K562 (cell line): ENCODE measurements around the gene CAV1. TPM values are rescaled to one million over a fixed set of nuclear protein-coding genes. Genes with fewer than 3 reads are reported as not detected.

Source experiments
- BRD9 ChIP-seq: fragments of 450-650 bp; IDR thresholded peaks from 2 replicates; pipeline ENCODE4 v1.6.1; 2018; ENCODE audit warnings: low read depth; ENCODE audit not compliant: partially characterized antibody
- CBFA2T2 ChIP-seq: fragments of 450-650 bp; conservative IDR thresholded peaks from 2 replicates; pipeline ENCODE4 v1.6.1; 2017; ENCODE audit warnings: mild to moderate bottlenecking
- CREB3 ChIP-seq: fragments of 450-650 bp; conservative IDR thresholded peaks from 2 replicates; pipeline ENCODE4 v1.6.1; 2016; ENCODE audit warnings: missing genetic modification characterization, low read depth, mild to moderate bottlenecking, missing compliant biosample characterization, moderate library complexity
- ELF2 ChIP-seq: fragments of 250-450 bp; sonication (Bioruptor Pico); IDR thresholded peaks from 2 replicates; pipeline ENCODE4 v1.5.0; 2021; ENCODE audit warnings: mild to moderate bottlenecking
- FUS ChIP-seq: fragments of 200-400 bp; formaldehyde crosslinking; optimal IDR thresholded peaks from 2 replicates; pipeline ENCODE3; 2017; ENCODE audit warnings: low read depth, low read length
- HDAC1 ChIP-seq, 2 experiments: fragments of 450-650 bp; IDR thresholded peaks; 2 replicates each; pipeline ENCODE4 v1.6.1; 2016 to 2017; ENCODE audit warnings: inconsistent platforms in 1 of 2, mild to moderate bottlenecking in 1 of 2, moderate library complexity in 1 of 2
- MCM7 ChIP-seq, 2 experiments: fragments of 450-650 bp; IDR thresholded peaks; 2 replicates each; pipeline ENCODE4 v1.6.1; 2016 to 2018
- MECOM ChIP-seq: fragments of 250-450 bp; sonication (Bioruptor Pico); IDR thresholded peaks from 2 replicates; pipeline ENCODE4 v1.8.0; 2022; ENCODE audit warnings: inconsistent platforms
- MYNN ChIP-seq, 2 experiments: sonication (generic); formaldehyde crosslinking in 1 of 2; IDR thresholded peaks; 2 replicates each; pipeline versions ENCODE4 v1.5.0 to v1.6.1; 2016 to 2020; ENCODE audit warnings: antibody characterized with exemption in 1 of 2, missing genetic modification reagents in 1 of 2
- NFIX ChIP-seq: fragments of 250-450 bp; sonication (Bioruptor Pico); IDR thresholded peaks from 2 replicates; pipeline ENCODE4 v1.4.0; 2020; ENCODE audit warnings: low read depth, mild to moderate bottlenecking, moderate library complexity
- NR2C2 ChIP-seq, 2 experiments: fragments of 200-800 bp in 1 of 2; sonication (Bioruptor generic) in 1 of 2; sonication (generic) in 1 of 2; formaldehyde crosslinking in 1 of 2; IDR thresholded peaks; 2 replicates each; pipeline versions ENCODE4 v1.6.1 to v1.8.0; 2016 to 2022; ENCODE audit warnings: mild to moderate bottlenecking in 1 of 2, missing compliant biosample characterization in 1 of 2, missing genetic modification characterization in 1 of 2, missing genetic modification reagents in 1 of 2
- PTBP1 ChIP-seq: fragments of 200-400 bp; formaldehyde crosslinking; IDR thresholded peaks from 2 replicates; pipeline ENCODE4 v1.6.1; 2017; ENCODE audit warnings: low read depth, low read length
- SMARCE1 ChIP-seq: fragments of 450-650 bp; IDR thresholded peaks from 2 replicates; pipeline ENCODE4 v1.7.1; 2016; ENCODE audit warnings: mild to moderate bottlenecking
- ZNF140 ChIP-seq: fragments of 250-450 bp; sonication (Bioruptor Pico); IDR thresholded peaks from 2 replicates; pipeline ENCODE4 v1.8.0; 2021; ENCODE audit warnings: moderate library complexity, mild to moderate bottlenecking, inconsistent platforms
- ZNF76 ChIP-seq: fragments of 250-450 bp; sonication (Bioruptor Pico); IDR thresholded peaks from 2 replicates; pipeline ENCODE4 v1.4.0; 2020; ENCODE audit warnings: mild to moderate bottlenecking, moderate library complexity, borderline replicate concordance
- polyA plus RNA-seq, 8 experiments: library from polyadenylated mRNA; depleted of rRNA in 4 of 8; stranded (reverse) in 5 of 8; unstranded in 3 of 8; fragments of >200 nt; fragmentation: Nextera tagmentation in 2 of 8; fragmentation: Illumina TruSeq in 1 of 8; extraction: Ambion mirVana in 2 of 8; extraction: Trizol in 1 of 8; gene quantifications; 2 replicates each; pipeline versions ENCODE4 v1.2.1 to v1.2.3, GENCODE V29; 2011 to 2014; ENCODE audit warnings: inconsistent platforms in 1 of 8, missing spikeins in 1 of 8
- total RNA-seq, 7 experiments: library from RNA; depleted of rRNA in 6 of 7; stranded (reverse); fragments of >200 nt in 6 of 7; fragmentation: Illumina TruSeq in 2 of 7; extraction: Trizol in 2 of 7; gene quantifications; 2 replicates each; pipeline versions ENCODE4 v1.2.1 to v1.2.3, GENCODE V29; 2011 to 2021; ENCODE audit warnings: low replicate concordance in 1 of 7
- TF ChIP-seq, protein P1 (sequence below), 2 experiments: fragments of 250-450 bp in 1 of 2; fragments of 450-650 bp in 1 of 2; sonication (Bioruptor Pico) in 1 of 2; IDR thresholded peaks; 2 replicates each; pipeline versions ENCODE4 v1.6.1 to v1.8.0; 2016 to 2021; ENCODE audit warnings: mild to moderate bottlenecking in 2 of 2, moderate library complexity in 2 of 2, missing compliant biosample characterization in 1 of 2, missing genetic modification characterization in 1 of 2
- TF ChIP-seq, protein P2 (sequence below): sonication (generic); formaldehyde crosslinking; IDR thresholded peaks from 2 replicates; pipeline ENCODE4 v1.8.0; 2022; ENCODE audit warnings: mild to moderate bottlenecking, missing genetic modification reagents
- TF ChIP-seq, protein P3 (sequence below): fragments of 250-450 bp; sonication (Bioruptor Pico); IDR thresholded peaks from 2 replicates; pipeline ENCODE4 v1.5.0; 2020; ENCODE audit warnings: mild to moderate bottlenecking, borderline replicate concordance
- TF ChIP-seq, protein P4 (sequence below): sonication (generic); formaldehyde crosslinking; IDR thresholded peaks from 2 replicates; pipeline ENCODE4 v1.8.0; 2023; ENCODE audit warnings: mild to moderate bottlenecking, missing genetic modification reagents

CAV1 gene
- total and polyA plus RNA-seq, 9 of the 15 experiments (the other 6 are each of a cell fraction or from before 2014, with no cell fraction given): 0.08 to 1.5 (median 0.63) TPM

DNA sequence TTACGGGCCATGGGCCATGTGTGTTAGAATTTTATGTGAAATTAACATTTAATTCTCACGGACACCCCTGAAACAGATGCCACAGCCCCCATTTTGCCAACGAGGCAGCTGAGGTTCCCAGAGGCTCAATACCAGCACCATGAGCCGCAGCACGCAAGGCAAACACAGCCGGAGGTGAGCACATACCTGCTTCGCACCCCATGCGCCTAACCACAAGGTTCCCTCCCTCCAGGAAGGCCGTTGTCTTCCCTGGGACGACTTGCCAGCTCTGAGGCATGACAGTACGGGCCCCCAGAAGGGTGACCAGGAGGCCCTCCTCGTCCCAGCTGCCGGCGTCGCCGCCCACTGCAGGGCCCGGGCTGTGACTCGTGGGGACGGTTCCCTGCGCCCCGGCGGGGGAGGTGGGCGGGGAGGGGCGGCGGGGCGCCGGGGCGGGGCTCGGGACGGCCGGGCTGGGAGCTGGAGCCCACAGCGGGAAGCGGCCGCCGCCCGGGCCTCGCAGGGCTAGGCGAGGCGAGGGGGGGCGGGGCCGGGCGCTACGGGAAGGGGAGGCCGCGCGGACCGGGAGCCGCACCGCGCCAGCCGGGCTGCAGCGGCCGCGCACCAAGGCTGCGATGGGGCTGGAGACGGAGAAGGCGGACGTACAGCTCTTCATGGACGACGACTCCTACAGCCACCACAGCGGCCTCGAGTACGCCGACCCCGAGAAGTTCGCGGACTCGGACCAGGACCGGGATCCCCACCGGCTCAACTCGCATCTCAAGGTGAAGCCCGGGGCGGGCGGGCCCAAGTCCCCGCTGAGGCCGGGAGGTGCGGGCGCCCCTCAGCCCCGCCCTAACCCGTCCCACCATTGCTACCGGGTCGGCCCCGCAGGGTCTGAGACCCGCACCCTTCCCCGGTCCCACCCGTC lies 25.4 kb upstream of the CAV1 start, which contains the start of gene CAV2 (continued):
- TF ChIP-seq FUS (no peak), MECOM (CRISPR knock-in tag) (no peak), ZNF140 (no peak), PTBP1 (no peak), ZNF76 (CRISPR knock-in tag) (0 out of 2 replicates have a peak, but pooled peaks have one; percentile 50), BRD9 (no peak), CBFA2T2 (no peak), SMARCE1 (no peak), HDAC1 (IDR thresholded peaks at IDR 0.05) (peak in 1 of 2 experiments; percentile 45; a peak in 1 of 4 replicates), CREB3 (no peak), ELF2 (CRISPR knock-in tag) (no peak), NR2C2 (CRISPR knock-in tag; IDR thresholded peaks at IDR 0.05) (no peak), NR2C2 (tag; IDR thresholded peaks at IDR 0.05) (no peak), MCM7 (IDR thresholded peaks at IDR 0.05) (no peak), MYNN (IDR thresholded peaks at IDR 0.05) (no peak), MYNN (CRISPR knock-in tag; IDR thresholded peaks at IDR 0.05) (no peak), NFIX (CRISPR knock-in tag) (no peak)
- TF ChIP-seq, protein P1, sequence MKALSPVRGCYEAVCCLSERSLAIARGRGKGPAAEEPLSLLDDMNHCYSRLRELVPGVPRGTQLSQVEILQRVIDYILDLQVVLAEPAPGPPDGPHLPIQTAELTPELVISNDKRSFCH (CRISPR knock-in tag; IDR thresholded peaks at IDR 0.05): no peak
- TF ChIP-seq, protein P1 (tag; IDR thresholded peaks at IDR 0.05): no peak
- TF ChIP-seq, protein P2, sequence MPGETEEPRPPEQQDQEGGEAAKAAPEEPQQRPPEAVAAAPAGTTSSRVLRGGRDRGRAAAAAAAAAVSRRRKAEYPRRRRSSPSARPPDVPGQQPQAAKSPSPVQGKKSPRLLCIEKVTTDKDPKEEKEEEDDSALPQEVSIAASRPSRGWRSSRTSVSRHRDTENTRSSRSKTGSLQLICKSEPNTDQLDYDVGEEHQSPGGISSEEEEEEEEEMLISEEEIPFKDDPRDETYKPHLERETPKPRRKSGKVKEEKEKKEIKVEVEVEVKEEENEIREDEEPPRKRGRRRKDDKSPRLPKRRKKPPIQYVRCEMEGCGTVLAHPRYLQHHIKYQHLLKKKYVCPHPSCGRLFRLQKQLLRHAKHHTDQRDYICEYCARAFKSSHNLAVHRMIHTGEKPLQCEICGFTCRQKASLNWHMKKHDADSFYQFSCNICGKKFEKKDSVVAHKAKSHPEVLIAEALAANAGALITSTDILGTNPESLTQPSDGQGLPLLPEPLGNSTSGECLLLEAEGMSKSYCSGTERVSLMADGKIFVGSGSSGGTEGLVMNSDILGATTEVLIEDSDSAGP: 0 out of 2 replicates have a peak, but pooled peaks have one; percentile 13
- TF ChIP-seq, protein P3, sequence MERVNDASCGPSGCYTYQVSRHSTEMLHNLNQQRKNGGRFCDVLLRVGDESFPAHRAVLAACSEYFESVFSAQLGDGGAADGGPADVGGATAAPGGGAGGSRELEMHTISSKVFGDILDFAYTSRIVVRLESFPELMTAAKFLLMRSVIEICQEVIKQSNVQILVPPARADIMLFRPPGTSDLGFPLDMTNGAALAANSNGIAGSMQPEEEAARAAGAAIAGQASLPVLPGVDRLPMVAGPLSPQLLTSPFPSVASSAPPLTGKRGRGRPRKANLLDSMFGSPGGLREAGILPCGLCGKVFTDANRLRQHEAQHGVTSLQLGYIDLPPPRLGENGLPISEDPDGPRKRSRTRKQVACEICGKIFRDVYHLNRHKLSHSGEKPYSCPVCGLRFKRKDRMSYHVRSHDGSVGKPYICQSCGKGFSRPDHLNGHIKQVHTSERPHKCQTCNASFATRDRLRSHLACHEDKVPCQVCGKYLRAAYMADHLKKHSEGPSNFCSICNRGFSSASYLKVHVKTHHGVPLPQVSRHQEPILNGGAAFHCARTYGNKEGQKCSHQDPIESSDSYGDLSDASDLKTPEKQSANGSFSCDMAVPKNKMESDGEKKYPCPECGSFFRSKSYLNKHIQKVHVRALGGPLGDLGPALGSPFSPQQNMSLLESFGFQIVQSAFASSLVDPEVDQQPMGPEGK: no peak
- TF ChIP-seq, protein P4, sequence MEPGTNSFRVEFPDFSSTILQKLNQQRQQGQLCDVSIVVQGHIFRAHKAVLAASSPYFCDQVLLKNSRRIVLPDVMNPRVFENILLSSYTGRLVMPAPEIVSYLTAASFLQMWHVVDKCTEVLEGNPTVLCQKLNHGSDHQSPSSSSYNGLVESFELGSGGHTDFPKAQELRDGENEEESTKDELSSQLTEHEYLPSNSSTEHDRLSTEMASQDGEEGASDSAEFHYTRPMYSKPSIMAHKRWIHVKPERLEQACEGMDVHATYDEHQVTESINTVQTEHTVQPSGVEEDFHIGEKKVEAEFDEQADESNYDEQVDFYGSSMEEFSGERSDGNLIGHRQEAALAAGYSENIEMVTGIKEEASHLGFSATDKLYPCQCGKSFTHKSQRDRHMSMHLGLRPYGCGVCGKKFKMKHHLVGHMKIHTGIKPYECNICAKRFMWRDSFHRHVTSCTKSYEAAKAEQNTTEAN (CRISPR knock-in tag): no peak
